PC-9 (cell line): Measurements from ENCODE around the gene SYNGR2.

ENCODE experiments used
- CTCF ChIP-seq: fragments of 200-600 bp; sonication (generic); conservative IDR thresholded peaks from 2 replicates; pipeline ENCODE4 v1.6.1; 2017; ENCODE audit warnings: mixed run types, antibody characterized with exemption, mild to moderate bottlenecking, moderate library complexity
- EZH2 ChIP-seq: fragments of 200-600 bp; sonication (generic); IDR thresholded peaks from 2 replicates; pipeline ENCODE4 v1.8.0; 2017; ENCODE audit warnings: antibody characterized with exemption, low read depth

DNA sequence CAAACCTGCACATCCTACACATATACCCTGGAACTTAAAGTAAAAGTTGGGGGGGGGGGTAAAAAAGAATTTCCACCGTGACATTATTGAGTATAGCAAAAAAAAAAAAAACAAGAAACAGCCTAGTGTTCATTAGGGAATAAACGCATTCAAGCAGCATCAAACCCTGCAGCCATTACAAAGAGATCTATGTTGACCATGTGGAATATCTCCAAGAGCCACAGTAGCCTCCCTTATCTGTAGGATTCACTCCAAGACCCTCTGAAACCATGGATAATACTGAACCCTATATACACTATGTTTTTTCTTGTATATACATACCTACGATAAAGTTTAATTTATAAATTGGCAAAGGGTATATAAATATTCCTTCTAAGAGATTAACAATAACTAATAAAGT is 40.1 kb downstream of the SYNGR2 start:
- TF ChIP-seq CTCF (no peak), EZH2 (no peak)
